ENCODE results near the gene FBXO31. TPM values are rescaled to one million over a fixed set of nuclear protein-coding genes. Genes with fewer than 3 reads are reported as not detected.

Gene FBXO31
- total and polyA plus RNA-seq, 2 of the 8 experiments (the other 6 are each of a cell fraction or from before 2014, with no cell fraction given), result 8.3 to 21.6 TPM

DNA sequence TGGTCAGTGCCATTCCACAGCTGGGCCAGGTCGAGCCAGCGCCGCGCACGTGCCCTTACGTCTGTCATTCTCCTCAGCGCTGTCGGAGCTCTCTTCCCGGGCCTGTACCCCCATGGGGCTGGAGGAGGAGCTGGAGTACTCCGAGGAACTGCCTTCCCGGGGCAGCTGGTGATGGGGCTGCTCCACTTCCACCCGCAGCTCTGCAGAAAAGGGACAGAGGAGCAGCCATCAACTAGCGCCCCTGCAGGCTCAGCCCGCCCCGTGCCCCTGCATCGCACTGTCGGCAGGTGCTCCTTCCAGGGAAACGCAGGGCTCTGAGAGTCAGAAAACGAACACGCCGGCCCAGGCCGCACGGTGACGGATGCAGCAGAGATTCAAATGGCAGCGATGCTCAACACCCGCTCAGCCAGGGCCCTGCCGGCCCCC, 29.4 kb upstream of the FBXO31 start:
- Histone ChIP-seq H3K56ac (replicated peaks; ENCODE audit: insufficient read length, low read depth, low read length) (no peak overlapping the region), H3K4ac (replicated peaks; ENCODE audit: insufficient read length, low read depth, low read length) (no peak overlapping the region), H3K23ac (ENCODE audit: insufficient read length) (no peak overlapping the region), H3K23me2 (ENCODE audit: low read depth, low read length) (no peaks in the 10 kb centered on the region), H3K4me3 (ENCODE audit: extremely low read depth in 1 of 4, insufficient read depth in 2 of 4, low read depth in 3 of 4, low read length in 4 of 4) (no peak overlapping the region), H2BK15ac (ENCODE audit: low read length) (no peak overlapping the region), H3K36me3 (ENCODE audit: control insufficient read depth in 2 of 4, insufficient read depth in 4 of 4, low read length in 3 of 4) (peaks cover 5 to 51% (median 33%) of the 10 kb centered on the region in 4 experiments), H3K27ac (ENCODE audit: low read depth, low read length) (no peak overlapping the region), H2AK5ac (ENCODE audit: low read depth, low read length) (no peak overlapping the region), H3K4me1 (replicated peaks in 1 of 4; ENCODE audit: control insufficient read depth in 3 of 4, insufficient read depth in 4 of 4, low read length in 3 of 4) (no peaks in the 10 kb centered on the region), H4K91ac (replicated peaks; ENCODE audit: insufficient read length, low read length) (no peak overlapping the region), H3K9me3 (ENCODE audit: insufficient read depth in 2 of 2, low read depth in 1 of 2, low read length in 1 of 2) (no peaks in the 10 kb centered on the region), H2BK120ac (replicated peaks; ENCODE audit: low read depth, low read length) (no peak overlapping the region), H3K79me2 (ENCODE audit: control insufficient read depth in 1 of 2, insufficient read depth in 2 of 2, low read length in 2 of 2) (no peaks in the 10 kb centered on the region), H2BK12ac (ENCODE audit: low read depth, low read length) (no peak overlapping the region), H3K14ac (ENCODE audit: insufficient read length) (no peak overlapping the region), H3K79me1 (ENCODE audit: low read depth, low read length) (no peaks in the 10 kb centered on the region; the same call in 1 of the 2 replicates), H3K4me2 (ENCODE audit: insufficient read depth in 1 of 2, low read depth in 2 of 2, low read length in 2 of 2) (no peak overlapping the region), H4K8ac (ENCODE audit: extremely low read depth, insufficient read depth, low read length) (no peak overlapping the region; the same call in 1 of the 2 replicates), H4K5ac (ENCODE audit: insufficient read length, low read depth, low read length) (no peak overlapping the region), H3K18ac (ENCODE audit: extremely low read depth, low read length) (no peak overlapping the region), H3K9ac (replicated peaks in 1 of 4; ENCODE audit: extremely low read depth in 1 of 4, low read depth in 3 of 4, low read length in 3 of 4) (no peak overlapping the region), H4K20me1 (replicated peaks in 1 of 2; ENCODE audit: control insufficient read depth in 1 of 2, insufficient read depth in 2 of 2, low read length in 2 of 2) (peaks cover 0 to 5% of the 10 kb centered on the region in 2 experiments), H2AFZ (ENCODE audit: low read length) (no peak overlapping the region), H3K27me3 (replicated peaks in 1 of 4; ENCODE audit: control insufficient read depth in 3 of 4, extremely low read depth in 1 of 4, insufficient read depth in 3 of 4, low read length in 3 of 4) (no peaks in the 10 kb centered on the region), H2BK5ac (ENCODE audit: low read depth, low read length) (no peak overlapping the region), H2BK20ac (ENCODE audit: low read length) (no peak overlapping the region)
- ChIA-PET POLR2A (ENCODE audit: partially characterized antibody) (interaction anchor here (0.8 to 1.3 kb wide), 3 partner anchors 13 to 158 kb away, joined by 3 to 4 read pairs (median 4); no protein-coding TSS in a partner anchor), CTCF (ENCODE audit: partially characterized antibody) (interaction anchor here (0.6 to 2.6 kb wide), 10 partner anchors 9 to 239 kb away, joined by 3 to 11 read pairs (median 3); no protein-coding TSS in a partner anchor)
- FAIRE-seq (no peak), DNase-seq (ENCODE audit: low read depth in 1 of 2, low spot score in 2 of 2) (no peak)
- TF ChIP-seq RBBP5 (IDR thresholded peaks at IDR 0.05; ENCODE audit: borderline replicate concordance, low read depth, low read length) (no peak), CTCF (IDR thresholded peaks at IDR 0.05; ENCODE audit: control extremely low read depth in 1 of 3, insufficient read depth in 1 of 3, low read depth in 1 of 3, low read length in 3 of 3) (peak in 2 of 3 experiments; percentile 3; a peak in 1 of 4 replicates)
- WGBS, 2 experiments (ENCODE audit: extremely low coverage in 1 of 2, insufficient coverage in 1 of 2, insufficient read length in 1 of 2, insufficient replicate concordance in 2 of 2, low coverage in 1 of 2, low lambda C conversion rate in 2 of 2, missing lambda C conversion rate in 1 of 2), result 92% methylated on average over 24 of the region's 27 CpGs; no CpG with 5 or more reads in 1 of the 2 experiments

All from H1 (cell line).